ENCODE measurements around the gene ARPC1B.
A peak's percentile ranks its signal among the peaks of the same experiment; 100 is the strongest.
"Not testable (repeated sequence)": the region's sequence is repeated elsewhere in the genome, so short reads cannot be mapped to it uniquely, and the experiment has no call there.

The ARPC1B gene

DNA sequence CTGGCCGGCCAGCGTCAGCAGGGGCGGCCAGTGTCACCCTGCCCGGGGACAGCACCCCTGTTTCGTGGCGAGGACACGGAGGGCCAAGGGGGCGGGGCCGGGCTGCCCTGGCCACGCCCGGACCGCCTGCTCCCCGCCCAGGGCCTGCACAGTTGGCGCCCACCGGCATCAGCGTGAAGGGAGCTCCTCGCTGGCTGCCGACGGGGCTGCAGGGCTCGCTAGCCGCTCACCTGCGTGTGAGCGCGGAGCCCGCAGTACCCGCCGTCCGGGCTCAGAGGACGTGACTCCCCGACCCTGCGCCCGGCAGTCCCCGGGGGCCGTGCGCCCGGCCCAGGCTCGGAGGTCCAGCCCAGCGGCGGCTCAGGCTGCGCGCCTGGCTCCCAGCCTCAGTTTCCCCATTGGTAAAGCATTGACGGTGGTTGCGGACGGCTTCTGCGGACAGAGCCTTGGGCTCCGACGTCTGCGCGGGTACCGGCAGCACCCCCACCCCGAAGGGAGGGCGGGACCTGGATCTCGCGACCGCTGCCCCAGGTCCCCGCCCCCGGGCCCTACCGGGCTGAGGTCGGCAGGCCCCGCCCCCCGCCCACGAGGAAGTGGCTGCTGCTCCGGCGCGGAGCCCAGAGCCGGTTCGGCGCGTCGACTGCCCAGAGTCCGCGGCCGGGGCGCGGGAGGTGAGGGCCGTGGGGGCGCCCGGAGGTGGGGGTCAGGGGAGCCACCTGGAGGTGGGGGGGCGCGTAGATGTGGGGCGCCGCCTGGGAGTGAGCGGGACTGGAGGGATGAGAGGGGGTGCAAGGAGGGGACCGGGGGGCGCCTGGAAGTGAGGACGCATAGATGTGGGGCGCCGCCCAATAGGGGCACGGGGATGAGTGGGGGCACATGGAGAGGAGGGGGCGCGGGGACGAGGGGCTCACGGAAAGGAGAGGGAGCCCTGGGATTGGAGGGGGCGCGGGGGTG, at the start of gene ARPC1B:
ARPC1B (plus strand) TSS at position 620 of the 954 bp plus-strand sequence. CDS start 10,985 bp downstream, outside the sequence.
- peak; percentile 78 for DNase-seq (ENCODE audit: low read depth)

DNA sequence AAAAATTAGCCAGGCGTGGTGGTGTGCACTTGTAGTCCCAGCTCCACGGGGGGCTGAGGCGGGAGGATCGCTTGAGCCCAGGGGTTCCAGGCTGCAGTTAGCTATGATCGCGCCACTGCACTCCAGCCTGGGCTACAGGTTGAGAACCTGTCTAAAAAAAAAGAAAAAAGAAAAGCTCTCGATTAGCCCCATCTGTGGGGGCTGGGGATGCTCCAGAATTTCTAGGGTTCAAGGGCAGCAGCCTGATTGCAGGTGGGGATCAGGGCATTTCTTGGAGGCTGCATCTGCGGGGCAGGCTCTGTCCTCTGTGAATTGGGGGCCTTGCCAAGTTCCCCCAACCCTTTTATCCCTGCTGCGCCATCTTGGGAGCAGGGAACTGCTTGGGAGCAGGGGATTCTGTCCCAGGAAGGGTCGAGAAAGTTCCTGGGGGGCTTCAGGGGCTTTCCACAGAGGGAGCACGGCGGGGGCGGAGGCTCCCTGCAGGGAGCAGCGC, 49.5 kb upstream of the ARPC1B start:
- no peak for DNase-seq (ENCODE audit: low read depth)

DNA sequence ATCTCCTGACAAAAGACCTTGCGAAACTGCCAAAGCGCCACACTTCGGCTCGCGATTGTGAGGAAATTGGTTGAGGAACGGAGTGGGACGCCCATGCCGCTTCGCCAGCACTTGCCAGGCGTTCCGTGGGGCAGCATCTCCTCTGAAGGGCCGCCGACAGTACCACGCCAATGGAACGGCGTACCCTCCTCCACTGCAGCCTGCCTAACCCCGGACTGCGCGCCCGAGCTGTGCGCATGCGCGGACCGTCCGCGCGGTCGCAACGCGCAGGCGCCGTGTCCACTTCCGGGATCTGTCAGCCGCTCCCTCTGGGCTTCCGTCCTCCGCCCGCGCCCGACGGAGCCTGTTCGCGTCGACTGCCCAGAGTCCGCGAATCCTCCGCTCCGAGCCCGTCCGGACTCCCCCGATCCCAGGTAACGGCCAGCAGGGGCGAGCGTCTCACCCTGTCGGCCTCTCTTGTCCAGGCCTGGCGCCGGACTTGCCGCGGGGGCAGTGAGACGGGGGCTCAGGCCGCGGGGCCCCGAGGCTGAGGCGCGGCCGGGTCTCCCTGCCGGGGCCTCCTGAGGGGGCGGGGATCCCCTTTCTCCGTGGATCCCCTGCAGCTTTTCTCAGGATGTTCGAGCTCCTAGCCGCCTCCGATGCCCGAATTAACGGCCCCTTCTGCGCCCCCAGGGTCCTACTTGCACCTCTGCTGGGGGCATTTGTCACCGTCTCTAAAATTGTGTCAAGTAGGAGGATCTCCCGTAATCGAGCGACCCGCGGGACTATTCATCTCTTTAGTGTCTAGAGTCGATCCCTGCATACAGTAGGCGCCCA, 48.7 kb upstream of the ARPC1B start, which contains the start of gene ARPC1A:
ARPC1A (plus strand) TSS at position 307 of the 816 bp plus-strand sequence. CDS start 7,456 bp downstream, outside the sequence.
- peak; percentile 82 for DNase-seq (ENCODE audit: low read depth)

DNA sequence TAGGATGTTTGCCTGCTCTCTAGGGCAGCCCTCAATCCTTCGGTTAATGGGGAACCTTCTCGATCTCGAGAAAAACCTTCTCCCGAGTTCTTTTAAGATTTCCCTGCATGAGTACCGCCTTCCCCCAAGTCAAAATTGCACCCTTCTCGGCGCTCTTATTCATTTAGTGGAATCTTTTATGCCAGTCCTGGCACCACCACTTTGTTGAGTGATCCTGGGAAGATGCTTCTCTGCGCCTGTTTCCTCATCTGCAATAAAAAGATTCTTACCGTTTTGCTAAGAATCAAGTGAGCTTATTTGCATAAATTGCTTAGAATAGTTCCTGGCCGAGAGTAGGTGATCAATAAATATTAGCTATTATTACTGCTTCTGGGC, 48.1 kb upstream of the ARPC1B start:
- no peak for DNase-seq (ENCODE audit: low read depth)

DNA sequence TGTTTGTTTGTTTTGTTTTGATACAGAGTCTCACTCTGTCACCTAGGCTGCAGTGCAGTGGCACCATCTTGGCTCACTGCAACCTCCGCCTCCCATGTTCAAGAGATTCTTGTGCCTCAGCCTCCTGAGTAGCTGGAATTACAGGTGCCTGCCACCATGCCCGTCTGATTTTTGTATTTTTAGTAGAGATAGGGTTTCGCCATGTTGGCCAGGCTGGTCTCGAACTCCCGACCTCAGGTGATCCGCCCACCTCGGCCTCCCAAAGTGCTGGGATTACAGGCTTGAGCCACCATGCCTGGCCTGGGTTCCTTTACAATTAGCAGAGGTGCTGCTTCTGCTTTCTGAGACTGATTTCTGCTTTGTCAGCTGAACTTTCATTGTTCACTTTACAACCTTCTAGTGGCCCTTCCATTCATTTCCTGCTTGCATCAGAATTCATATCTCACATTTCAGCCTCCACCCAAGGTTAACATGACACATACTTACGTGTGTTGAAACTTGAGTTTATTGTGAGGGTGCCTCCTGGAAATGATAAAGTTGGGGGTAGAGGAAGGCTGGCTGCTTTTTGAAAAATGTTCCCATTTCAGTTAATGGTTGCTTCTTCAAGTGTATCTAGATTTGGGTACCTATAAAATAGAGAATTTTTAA, 44.1 kb upstream of the ARPC1B start:
- DNase-seq (ENCODE audit: low read depth) = not testable (repeated sequence)

DNA sequence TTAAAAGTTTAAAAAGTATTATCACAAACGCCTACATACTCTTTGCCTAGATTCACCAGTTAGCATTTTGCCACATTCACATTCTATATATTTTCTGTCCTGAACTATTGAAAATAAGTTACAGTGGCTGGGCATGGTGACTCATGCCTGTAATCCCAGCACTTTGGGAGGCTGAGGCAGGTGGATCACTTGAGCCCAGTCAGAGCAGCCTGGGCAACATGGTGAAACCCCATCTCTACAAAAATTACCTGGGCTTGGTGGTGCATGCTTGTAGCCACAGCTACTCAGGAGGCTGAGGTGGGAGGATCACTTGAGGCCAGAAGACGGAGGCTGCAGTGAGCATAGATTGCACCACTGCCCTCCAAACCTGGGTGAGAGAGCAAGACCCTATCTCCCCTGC, 43.5 kb upstream of the ARPC1B start:
- DNase-seq (ENCODE audit: low read depth) = no peak

DNA sequence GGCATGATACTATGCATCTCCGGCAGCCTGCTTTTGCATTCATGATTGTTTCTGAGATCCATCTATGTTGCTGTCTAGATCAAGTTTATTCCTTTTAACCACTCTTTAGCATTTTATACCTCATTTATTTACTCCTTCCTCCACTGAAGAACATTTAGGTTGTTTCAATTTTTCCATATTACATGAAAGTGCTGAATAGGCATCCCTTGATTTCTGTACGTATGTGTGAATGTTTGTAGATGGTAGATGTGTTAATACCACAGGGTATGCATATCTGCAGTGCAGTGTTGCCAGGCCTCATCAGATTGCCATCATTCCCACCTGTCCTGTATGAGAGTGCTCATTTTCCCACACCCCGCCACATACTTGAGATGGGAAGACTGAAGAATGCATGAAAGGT, 34.9 kb upstream of the ARPC1B start:
- DNase-seq (ENCODE audit: low read depth) = no peak

DNA sequence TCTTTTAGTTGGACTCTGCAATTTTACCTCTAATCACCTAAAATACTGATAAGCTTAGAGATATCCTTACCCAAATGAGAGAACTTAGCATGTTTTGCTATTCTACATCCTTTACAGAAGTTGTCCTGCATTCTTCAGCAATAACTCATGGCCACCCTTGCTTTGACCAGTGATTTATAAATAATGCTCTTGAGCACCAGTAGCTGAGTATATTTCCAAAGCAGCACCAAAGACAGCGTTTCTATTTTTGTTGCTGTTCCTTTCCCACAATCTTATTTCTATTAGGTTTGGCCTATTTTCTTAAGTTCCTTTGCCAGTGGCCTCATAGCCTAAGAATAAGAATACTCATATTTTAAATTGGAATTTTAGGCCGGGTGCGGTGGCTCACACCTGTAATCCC, 33.9 kb upstream of the ARPC1B start:
- DNase-seq (ENCODE audit: low read depth) = no peak

DNA sequence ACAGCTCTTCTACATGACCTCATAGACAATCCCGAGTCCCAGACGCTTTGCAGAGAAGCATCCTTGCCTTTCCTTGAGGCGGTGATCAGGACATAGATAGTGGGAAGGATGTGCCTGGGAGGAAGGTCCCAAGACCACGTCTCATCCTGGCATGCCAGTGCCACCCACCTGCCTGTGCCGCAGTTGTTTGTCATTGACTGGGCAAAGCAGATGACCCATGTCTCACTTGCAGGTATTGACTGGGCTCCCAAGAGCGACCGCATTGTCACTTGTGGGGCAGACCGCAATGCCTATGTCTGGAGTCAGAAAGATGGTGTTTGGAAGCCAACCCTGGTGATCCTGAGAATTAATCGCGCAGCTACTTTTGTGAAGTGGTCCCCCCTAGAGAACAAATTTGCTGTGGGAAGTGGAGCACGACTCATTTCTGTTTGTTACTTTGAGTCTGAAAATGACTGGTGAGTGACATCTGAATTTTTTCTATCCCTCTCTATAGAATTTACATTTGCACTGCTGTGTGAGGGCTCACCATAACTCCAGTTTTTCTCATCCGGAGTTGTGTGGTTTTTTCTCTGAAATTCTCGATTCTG, 30.4 kb upstream of the ARPC1B start:
- DNase-seq (ENCODE audit: low read depth) = no peak

DNA sequence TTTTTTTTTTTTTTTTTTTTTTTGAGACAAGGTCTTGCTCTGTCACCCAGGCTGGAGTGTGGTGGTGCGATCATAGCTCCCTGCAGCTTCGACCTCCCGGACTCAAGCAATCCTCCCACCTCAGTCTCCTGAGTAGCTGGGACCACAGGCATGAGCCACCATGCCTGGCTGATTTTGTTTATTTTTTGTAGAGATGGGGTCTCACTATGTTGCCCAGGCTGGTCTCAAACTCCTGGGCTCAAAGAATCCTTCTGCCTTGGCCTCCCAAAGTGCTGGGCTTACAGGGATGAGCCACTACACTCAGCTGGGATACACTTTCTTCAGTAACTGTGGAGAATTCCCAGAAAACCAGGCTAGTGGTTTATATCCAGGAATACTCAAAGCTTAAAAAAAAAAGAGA, 23.9 kb upstream of the ARPC1B start:
- DNase-seq (ENCODE audit: low read depth) = not testable (repeated sequence)

DNA sequence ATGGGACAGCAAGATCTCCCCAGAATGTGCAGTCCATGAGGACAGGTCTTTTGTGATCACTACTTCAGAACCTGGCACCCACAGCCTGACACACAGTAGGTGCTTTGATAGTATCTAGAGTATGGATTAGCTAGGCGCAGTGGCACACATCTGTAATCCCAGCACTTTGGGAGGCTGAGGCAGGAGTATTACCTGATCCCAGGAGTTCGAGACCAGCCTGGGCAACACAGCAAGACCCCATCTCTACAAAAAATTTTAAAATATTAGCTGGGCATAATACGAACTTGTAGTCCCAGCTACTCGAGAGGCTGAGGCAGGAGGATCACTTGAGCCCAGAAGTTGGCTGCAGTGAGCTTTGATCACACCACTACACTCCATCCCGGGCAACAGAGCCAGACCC, 22.3 kb upstream of the ARPC1B start:
- DNase-seq (ENCODE audit: low read depth) = no peak

DNA sequence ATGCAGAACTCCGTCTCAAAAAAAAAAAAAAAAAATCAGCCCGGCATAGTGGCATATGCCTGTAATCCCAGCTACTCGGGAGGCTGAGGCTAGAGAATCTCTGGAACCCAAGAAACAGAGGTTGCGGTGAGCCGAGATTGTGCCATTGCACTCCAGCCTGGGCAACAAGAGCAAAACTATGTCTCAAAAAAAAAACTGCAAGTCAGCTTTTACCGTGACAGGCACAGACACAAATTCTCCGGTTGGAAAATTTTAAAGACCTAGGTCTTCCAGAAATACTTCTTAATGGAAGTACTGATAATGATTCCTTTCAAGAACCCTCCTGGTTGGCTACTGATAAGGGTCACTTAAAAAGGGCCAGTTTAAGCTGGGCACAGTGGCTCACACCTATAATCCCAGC, 19.4 kb upstream of the ARPC1B start:
- DNase-seq (ENCODE audit: low read depth) = no peak

DNA sequence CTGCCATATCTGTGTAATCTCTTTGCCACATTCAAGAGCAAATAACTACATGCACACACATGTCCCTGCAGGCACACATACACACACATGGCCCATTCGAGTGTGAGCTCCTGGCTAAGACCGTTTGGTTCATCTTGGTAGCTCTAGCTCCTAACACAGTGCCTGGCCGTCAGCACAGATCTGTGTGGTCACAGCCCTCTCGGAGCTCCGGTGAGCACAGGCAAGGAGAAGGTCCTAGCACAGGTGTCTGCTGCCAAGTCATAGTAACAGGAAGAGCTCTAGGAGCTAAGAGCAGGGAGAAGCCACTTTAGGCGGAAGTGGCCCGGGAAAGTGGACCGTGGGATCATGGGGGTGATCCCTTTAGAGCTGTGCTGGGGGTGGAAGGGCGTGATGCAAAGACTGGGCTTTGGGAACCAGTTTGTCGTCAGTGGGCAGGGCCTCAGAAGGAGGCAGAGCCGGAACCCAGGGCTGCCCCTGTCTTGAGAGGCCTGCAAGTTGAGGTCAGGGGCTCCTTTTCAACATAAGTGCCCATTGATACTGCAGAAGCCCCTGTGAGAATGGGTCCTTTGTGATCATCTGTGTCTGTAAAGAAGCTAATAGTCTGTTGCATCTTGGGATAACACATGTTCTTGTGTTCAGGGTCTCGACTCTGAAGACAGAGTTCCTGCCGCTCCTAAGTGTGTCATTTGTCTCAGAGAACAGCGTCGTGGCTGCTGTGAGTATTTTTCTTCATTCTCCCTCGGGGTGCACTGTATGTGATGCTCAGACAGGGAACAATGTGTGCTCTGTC, 16.6 kb upstream of the ARPC1B start:
- no peak for DNase-seq (ENCODE audit: low read depth)

DNA sequence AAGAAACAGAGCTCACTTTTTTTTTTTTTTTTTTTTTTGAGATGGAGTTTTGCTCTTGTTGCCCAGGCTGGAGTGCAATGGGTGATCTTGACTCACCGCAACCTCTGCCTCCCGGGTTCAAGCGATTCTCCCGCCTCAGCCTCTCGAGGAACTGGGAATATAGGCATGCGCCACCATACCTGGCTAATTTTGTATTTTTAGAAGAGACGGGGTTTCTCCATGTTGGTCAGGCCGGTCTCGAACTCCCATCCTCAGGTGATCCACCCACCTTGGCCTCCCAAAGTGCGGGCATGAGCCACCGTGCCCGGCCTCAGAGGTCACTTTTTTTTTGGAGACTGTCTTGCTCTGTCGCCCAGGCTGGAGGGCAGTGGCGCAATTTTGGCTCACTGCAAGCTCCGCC, 16.0 kb upstream of the ARPC1B start:
- DNase-seq (ENCODE audit: low read depth) = not testable (repeated sequence)

DNA sequence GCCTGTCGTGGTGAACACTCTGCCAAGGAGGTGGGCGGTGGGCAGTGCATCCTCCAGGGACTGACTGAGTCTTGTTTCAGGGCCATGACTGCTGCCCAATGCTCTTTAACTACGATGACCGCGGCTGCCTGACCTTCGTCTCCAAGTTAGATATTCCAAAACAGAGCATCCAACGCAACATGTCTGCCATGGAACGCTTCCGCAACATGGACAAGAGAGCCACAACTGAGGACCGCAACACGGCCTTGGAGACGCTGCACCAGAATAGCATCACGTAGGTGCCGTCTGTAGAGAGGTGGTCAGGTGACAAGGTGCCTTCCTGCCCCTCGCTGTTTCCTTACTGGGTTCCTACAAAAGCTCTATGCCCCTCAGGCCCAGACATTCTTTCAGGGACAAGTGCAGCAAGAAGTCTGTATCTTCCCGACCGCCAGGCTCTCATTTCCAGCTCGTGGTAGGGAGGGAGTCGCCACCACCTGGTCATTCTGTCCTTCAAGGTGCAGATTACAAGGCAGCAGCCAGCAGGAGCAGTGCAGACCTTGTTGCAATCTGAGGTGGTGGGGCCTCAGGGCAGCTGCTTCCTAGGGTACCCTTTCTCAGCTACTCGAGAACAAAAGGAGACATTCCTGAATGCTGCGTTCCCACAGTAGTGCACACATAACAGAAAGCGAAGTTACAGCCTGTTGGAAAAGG, 14.9 kb upstream of the ARPC1B start:
- no peak for DNase-seq (ENCODE audit: low read depth)

DNA sequence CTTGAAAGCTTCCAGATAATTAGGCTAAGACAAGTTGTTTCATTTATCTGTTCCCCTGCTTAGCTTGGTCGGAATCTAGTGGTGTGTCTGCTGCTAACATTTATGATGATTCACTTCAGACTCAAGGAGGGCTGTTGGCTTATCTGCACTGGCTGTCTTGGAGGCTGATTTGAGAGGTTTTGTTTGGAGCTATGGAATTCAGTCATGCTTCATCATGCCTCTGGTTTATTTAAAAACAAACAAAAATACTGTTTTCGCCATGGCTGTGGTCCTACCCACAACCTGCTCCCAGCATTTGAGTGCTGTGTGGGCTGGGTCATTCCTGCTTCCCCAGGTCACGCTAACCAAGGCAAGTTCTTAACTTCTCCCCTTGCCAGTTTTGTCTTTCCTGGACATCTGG, 11.7 kb upstream of the ARPC1B start:
- no peak for DNase-seq (ENCODE audit: low read depth)

DNA sequence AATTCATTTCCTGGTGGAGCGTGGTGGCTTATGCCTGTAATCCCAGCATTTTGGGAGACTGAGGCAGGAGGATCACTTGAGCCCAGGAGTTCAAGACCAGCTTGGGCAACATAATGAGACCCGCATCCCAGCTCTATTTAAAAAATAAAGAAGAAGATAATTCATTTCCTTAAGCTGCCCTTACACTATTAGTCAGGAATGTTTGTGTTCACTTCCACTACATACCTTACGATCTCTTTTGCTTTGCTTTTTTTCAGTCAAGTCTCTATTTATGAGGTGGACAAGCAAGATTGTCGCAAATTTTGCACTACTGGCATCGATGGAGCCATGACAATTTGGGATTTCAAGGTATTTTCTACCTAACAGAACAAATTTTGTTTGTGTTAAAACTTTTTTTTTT, 11.2 kb upstream of the ARPC1B start:
- DNase-seq (ENCODE audit: low read depth) = no peak

DNA sequence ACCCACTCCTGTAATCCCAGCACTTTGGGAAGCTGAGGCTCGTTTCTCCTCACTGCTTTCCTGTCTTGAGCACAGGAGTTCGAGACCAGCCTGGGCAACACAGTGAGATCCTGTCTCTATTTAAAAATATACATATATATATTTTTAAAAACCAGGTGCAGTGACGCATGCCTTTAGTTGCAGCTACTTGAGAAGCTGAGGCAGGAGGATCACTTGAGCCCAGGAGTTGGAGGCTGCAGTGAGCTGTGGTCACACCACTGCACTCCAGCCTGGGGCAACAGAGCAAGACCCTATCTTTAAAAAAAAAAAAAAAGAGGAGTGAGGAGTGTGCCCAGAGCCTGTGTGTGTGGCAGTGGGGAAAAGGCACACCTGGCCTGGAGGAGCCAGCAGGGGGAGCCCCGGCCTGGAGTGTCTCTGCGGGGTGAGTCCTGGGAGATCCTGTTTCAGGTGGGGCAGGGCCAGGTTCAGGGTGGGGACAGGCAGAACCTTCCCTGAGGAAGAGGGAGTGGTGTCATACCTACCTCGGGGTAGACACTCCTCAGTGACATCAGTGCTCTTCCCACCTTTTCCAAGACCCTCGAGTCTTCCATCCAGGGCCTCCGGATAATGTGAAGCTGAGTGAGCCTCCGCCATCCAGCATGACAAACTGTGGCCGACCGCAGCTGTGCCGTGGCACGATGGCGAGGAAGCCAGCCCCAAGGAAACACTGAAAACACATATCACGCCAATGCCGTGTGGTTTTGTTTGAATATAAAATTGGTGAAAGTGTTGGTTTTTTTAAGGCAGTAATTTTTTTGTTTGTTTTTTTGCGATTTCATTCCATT, 9.0 kb upstream of the ARPC1B start:
- DNase-seq (ENCODE audit: low read depth) = no peak

DNA sequence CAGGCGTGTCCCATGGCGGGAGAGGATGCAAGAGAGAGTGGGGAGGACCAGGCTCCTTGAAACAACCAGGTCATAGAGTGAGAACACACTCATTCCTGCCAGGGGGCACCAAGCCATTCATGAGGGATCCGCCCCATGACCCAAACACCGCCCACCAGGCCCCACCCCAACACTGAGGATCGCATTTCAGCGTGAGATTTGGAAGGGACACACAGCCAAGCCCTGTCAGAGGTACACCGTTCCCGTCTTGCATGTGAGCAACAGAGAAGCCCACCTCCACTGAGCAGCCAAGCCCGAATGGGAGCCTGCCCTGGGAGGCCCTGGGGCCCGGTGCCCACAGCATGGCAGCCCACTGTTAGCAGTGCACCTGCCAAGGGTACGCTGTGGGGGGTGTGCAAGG, 7.9 kb upstream of the ARPC1B start:
- no peak for DNase-seq (ENCODE audit: low read depth)

Data from stimulated activated CD8-positive, alpha-beta memory T cell treated with anti-CD3 and anti-CD28 coated beads, Interleukin-7, amount 100 ng/mL, for 24 hours (primary cell).